ENCODE results near the gene FNDC11. TPM values are rescaled to one million over a fixed set of nuclear protein-coding genes. Genes with fewer than 3 reads are reported as not detected.

The FNDC11 gene
- total and polyA plus RNA-seq, 2 of the 13 experiments (the other 11 are each of a cell fraction or from before 2014, with no cell fraction given): 0.07 TPM; not detected in 1

- TF ChIP-seq ZBTB43 (CRISPR knock-in tag; conservative IDR thresholded peaks at IDR 0.05) (no peak), NFE2L1 (CRISPR knock-in tag; IDR thresholded peaks at IDR 0.05; ENCODE audit: borderline replicate concordance) (no peak), SIX1 (CRISPR knock-in tag; IDR thresholded peaks at IDR 0.05; ENCODE audit: borderline replicate concordance) (no peak), MIXL1 (CRISPR knock-in tag; IDR thresholded peaks at IDR 0.05) (no peak), CEBPB (IDR thresholded peaks at IDR 0.05; ENCODE audit: borderline replicate concordance, low read depth, low read length) (peak; percentile 54; the same call in 1 of the 2 replicates), ZFYVE20 (CRISPR knock-in tag; IDR thresholded peaks at IDR 0.05; ENCODE audit: borderline replicate concordance, low read depth) (no peak), YY1 (IDR thresholded peaks at IDR 0.05; ENCODE audit: insufficient read depth, insufficient replicate concordance, low read depth, low read length) (no peak), ZBTB7A (CRISPR knock-in tag; IDR thresholded peaks at IDR 0.05) (peak; percentile 55; the same call in 1 of the 2 replicates), ZNF615 (CRISPR knock-in tag; IDR thresholded peaks at IDR 0.05; ENCODE audit: borderline replicate concordance) (no peak), SALL2 (CRISPR knock-in tag; IDR thresholded peaks at IDR 0.05) (no peak), SMYD3 (CRISPR knock-in tag; IDR thresholded peaks at IDR 0.05) (no peak), CENPT (CRISPR knock-in tag; IDR thresholded peaks at IDR 0.05; ENCODE audit: low read depth) (no peak), BCL6 (CRISPR knock-in tag; IDR thresholded peaks at IDR 0.05) (no peak), HMGA1 (CRISPR knock-in tag; conservative IDR thresholded peaks at IDR 0.05) (no peak), CHD2 (IDR thresholded peaks at IDR 0.05; ENCODE audit: low read depth, low read length) (no peak), STAG1 (CRISPR knock-in tag; IDR thresholded peaks at IDR 0.05) (no peak), CEBPG (CRISPR knock-in tag; IDR thresholded peaks at IDR 0.05) (0 out of 2 replicates have a peak, but pooled peaks have one; percentile 16), HIC2 (CRISPR knock-in tag; IDR thresholded peaks at IDR 0.05; ENCODE audit: low read depth) (peak; percentile 69; the same call in 1 of the 2 replicates), HNRNPL (IDR thresholded peaks at IDR 0.05; ENCODE audit: low read depth, low read length) (0 out of 2 replicates have a peak, but pooled peaks have one; percentile 45), ZNF788 (CRISPR knock-in tag; IDR thresholded peaks at IDR 0.05; ENCODE audit: borderline replicate concordance) (no peak), EZH2 (conservative IDR thresholded peaks at IDR 0.05; ENCODE audit: low read depth, low read length) (no peak)
- TF ChIP-seq, protein P1, sequence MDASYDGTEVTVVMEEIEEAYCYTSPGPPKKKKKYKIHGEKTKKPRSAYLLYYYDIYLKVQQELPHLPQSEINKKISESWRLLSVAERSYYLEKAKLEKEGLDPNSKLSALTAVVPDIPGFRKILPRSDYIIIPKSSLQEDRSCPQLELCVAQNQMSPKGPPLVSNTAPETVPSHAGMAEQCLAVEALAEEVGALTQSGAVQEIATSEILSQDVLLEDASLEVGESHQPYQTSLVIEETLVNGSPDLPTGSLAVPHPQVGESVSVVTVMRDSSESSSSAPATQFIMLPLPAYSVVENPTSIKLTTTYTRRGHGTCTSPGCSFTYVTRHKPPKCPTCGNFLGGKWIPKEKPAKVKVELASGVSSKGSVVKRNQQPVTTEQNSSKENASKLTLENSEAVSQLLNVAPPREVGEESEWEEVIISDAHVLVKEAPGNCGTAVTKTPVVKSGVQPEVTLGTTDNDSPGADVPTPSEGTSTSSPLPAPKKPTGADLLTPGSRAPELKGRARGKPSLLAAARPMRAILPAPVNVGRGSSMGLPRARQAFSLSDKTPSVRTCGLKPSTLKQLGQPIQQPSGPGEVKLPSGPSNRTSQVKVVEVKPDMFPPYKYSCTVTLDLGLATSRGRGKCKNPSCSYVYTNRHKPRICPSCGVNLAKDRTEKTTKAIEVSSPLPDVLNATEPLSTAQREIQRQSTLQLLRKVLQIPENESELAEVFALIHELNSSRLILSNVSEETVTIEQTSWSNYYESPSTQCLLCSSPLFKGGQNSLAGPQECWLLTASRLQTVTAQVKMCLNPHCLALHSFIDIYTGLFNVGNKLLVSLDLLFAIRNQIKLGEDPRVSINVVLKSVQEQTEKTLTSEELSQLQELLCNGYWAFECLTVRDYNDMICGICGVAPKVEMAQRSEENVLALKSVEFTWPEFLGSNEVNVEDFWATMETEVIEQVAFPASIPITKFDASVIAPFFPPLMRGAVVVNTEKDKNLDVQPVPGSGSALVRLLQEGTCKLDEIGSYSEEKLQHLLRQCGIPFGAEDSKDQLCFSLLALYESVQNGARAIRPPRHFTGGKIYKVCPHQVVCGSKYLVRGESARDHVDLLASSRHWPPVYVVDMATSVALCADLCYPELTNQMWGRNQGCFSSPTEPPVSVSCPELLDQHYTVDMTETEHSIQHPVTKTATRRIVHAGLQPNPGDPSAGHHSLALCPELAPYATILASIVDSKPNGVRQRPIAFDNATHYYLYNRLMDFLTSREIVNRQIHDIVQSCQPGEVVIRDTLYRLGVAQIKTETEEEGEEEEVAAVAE (CRISPR knock-in tag; IDR thresholded peaks at IDR 0.05; ENCODE audit: borderline replicate concordance): peak; percentile 76; the same call in 1 of the 2 replicates
- TF ChIP-seq, protein P2, sequence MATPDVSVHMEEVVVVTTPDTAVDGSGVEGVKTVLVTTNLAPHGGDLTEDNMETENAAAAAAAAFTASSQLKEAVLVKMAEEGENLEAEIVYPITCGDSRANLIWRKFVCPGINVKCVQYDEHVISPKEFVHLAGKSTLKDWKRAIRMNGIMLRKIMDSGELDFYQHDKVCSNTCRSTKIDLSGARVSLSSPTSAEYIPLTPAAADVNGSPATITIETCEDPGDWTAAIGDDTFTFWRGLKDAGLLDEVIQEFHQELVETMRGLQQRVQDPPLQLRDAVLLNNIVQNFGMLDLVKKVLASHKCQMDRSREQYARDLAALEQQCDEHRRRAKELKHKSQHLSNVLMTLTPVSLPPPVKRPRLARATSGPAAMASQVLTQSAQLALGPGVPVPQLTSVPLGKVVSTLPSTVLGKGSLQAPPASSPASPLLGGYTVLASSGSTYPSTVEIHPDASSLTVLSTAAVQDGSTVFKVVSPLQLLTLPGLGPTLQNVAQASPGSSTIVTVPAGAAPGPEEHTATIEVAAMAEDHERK (CRISPR knock-in tag; IDR thresholded peaks at IDR 0.05; ENCODE audit: low read depth): no peak
Measured at GRCh38 chr20:63551068-63551467, 2.9 kb upstream of the FNDC11 start (continued).

Measured in HepG2 (cell line).